Activated naive CD8-positive, alpha-beta T cell treated with anti-CD3 and anti-CD28 coated beads, Interleukin-2, amount 10 ng/mL, durations not matched to agents 7 days and 5 days (primary cell): ENCODE data around the gene ASTE1. TPM values are rescaled to one million over a fixed set of nuclear protein-coding genes. Genes with fewer than 3 reads are reported as not detected.

Experiments used
- total RNA-seq, 2 experiments: library from RNA; stranded (reverse); gene quantifications; one replicate each; pipeline ENCODE4 v1.2.3, GENCODE V29; 2021

Gene ASTE1
- total RNA-seq, 2 experiments from 2014 or later: 16.8 to 22.0 TPM

Other genes starting within 250 kb of the ASTE1 start
- 10 to 100 TPM; 51.3 to 56.2 TPM for gene ATP2C1, start 132.7 kb downstream of the ASTE1 start, total RNA-seq
- gene NEK11, start 52 bp upstream of the ASTE1 start, total RNA-seq: 1 to 10 TPM; 3.1 to 3.8 TPM